AG08396 (cell line): Measurements from ENCODE around the gene SUOX.
"Not testable (repeated sequence)": the region's sequence is repeated elsewhere in the genome, so short reads cannot be mapped to it uniquely, and the experiment has no call there.

Source experiments
- DNase-seq: peaks from one replicate; pipeline ENCODE4 v3.0.0; 2012; ENCODE audit warnings: low spot score, mixed read lengths

The SUOX gene

GRCh38 chr12:55983232-55983842 is 13.7 kb upstream of the SUOX start:
- no peak for DNase-seq

GRCh38 chr12:55984861-55985260 is 12.2 kb upstream of the SUOX start:
- DNase-seq = no peak

- DNase-seq = no peak
These were observed 11.7 kb upstream of the SUOX start for GRCh38 chr12:55985341-55985740.

GRCh38 chr12:55985976-55986375 is 11.1 kb upstream of the SUOX start:
- not testable (repeated sequence) for DNase-seq

GRCh38 chr12:55991110-55991509 is 6.0 kb upstream of the SUOX start:
- DNase-seq = no peak

GRCh38 chr12:55993230-55993853 is 3.7 kb upstream of the SUOX start:
- DNase-seq = no peak

GRCh38 chr12:55995366-55995765 is 1.7 kb upstream of the SUOX start:
- no peak for DNase-seq

- DNase-seq = peak; percentile 67
These were observed 818 bp upstream of the SUOX start for GRCh38 chr12:55996201-55996714.

- no peak for DNase-seq
These were observed 421 bp downstream of the SUOX start for GRCh38 chr12:55997535-55997859.

GRCh38 chr12:55999522-55999921 is 2.4 kb downstream of the SUOX start:
- DNase-seq = not testable (repeated sequence)

- not testable (repeated sequence) for DNase-seq
These were observed 3.0 kb downstream of the SUOX start for GRCh38 chr12:55999999-56000540.

GRCh38 chr12:56001487-56002100 is 4.5 kb downstream of the SUOX start:
- DNase-seq = no peak

- DNase-seq = not testable (repeated sequence)
These were observed 6.3 kb downstream of the SUOX start for GRCh38 chr12:56003376-56003775.

GRCh38 chr12:56004211-56004610 is 7.1 kb downstream of the SUOX start:
- DNase-seq = no peak

GRCh38 chr12:56007564-56008559 is 10.8 kb downstream of the SUOX start:
- peak; percentile 72 for DNase-seq

- no peak for DNase-seq
These were observed 13.1 kb downstream of the SUOX start for GRCh38 chr12:56010111-56010570.

GRCh38 chr12:56011509-56012090 is 14.5 kb downstream of the SUOX start:
- DNase-seq = no peak

- no peak for DNase-seq
These were observed 16.4 kb downstream of the SUOX start for GRCh38 chr12:56013482-56013881.

GRCh38 chr12:56014205-56014604 is 17.1 kb downstream of the SUOX start:
- no peak for DNase-seq

GRCh38 chr12:56017181-56017580 is 20.1 kb downstream of the SUOX start:
- no peak for DNase-seq

GRCh38 chr12:56018356-56018755 is 21.3 kb downstream of the SUOX start:
- DNase-seq = no peak
